GM12892 (cell line): ENCODE measurements around the gene REPS2.

Experiments used
- POLR2A ChIP-seq: IDR thresholded peaks from 2 replicates; pipeline ENCODE4 v1.6.1; 2011; ENCODE audit warnings: low read depth, low read length, control low read depth
- POLR2AphosphoS5 ChIP-seq: IDR thresholded peaks from 2 replicates; pipeline ENCODE4 v1.6.1; 2011; ENCODE audit warnings: low read depth, low read length, control low read depth

DNA sequence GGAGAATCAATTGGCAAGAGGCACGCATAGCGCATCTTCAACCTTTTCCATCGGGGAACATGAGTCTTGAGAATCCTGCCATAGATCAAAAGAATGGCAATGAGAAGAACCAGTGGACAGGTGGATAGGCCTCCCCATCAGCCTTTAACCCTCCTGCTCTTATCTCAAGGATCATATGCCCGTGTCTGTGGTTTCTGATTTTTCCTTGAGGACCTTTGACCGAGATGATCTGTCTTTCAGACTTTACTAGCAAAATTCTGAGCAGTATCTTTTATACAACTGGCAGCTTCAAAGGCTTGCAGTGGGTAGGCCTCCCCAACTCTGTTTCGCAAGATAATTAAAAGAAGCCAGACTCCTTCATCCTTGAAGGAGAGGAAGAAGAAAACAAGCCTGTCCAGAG lies 174.4 kb downstream of the REPS2 start:
- TF ChIP-seq POLR2A: no peak
- TF ChIP-seq POLR2AphosphoS5: no peak
